PFSK-1 (cell line): ENCODE results near the gene RBKS.

Experiments used
- POLR2AphosphoS5 ChIP-seq: IDR thresholded peaks from 2 replicates; pipeline ENCODE4 v1.6.1; 2012; ENCODE audit warnings: low read depth, mild to moderate bottlenecking, control low read depth, low read length, moderate library complexity
- TF ChIP-seq, protein P1 (sequence below), 2 experiments: IDR thresholded peaks; 2 replicates each; pipeline versions ENCODE4 v1.6.1 to v1.8.0; 2011 to 2012; ENCODE audit warnings: low read depth in 2 of 2, low read length in 2 of 2, control low read depth in 1 of 2, inconsistent platforms in 1 of 2, mild to moderate bottlenecking in 1 of 2, moderate library complexity in 1 of 2; ENCODE audit not compliant: insufficient read depth in 1 of 2

DNA sequence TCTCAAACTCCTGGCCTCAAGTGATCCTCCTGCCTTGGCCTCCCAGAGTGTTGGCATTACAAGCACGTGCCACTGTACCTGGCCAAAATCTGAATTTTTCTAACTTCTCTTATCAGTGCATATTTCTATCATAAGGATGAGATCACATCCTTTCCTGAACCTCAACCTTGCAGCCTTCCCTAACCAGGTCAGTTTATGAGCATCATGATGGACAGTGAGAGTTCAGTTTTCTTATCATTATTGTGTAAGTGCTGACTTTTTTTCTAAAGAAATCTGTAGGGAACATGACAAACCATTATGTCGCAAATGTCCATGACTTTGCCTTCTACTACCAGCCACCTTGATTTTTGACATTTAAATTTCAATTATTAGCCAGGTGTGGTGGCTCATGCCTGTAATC, 87.1 kb downstream of the RBKS start:
- no peak for TF ChIP-seq POLR2AphosphoS5
- TF ChIP-seq, protein P1, sequence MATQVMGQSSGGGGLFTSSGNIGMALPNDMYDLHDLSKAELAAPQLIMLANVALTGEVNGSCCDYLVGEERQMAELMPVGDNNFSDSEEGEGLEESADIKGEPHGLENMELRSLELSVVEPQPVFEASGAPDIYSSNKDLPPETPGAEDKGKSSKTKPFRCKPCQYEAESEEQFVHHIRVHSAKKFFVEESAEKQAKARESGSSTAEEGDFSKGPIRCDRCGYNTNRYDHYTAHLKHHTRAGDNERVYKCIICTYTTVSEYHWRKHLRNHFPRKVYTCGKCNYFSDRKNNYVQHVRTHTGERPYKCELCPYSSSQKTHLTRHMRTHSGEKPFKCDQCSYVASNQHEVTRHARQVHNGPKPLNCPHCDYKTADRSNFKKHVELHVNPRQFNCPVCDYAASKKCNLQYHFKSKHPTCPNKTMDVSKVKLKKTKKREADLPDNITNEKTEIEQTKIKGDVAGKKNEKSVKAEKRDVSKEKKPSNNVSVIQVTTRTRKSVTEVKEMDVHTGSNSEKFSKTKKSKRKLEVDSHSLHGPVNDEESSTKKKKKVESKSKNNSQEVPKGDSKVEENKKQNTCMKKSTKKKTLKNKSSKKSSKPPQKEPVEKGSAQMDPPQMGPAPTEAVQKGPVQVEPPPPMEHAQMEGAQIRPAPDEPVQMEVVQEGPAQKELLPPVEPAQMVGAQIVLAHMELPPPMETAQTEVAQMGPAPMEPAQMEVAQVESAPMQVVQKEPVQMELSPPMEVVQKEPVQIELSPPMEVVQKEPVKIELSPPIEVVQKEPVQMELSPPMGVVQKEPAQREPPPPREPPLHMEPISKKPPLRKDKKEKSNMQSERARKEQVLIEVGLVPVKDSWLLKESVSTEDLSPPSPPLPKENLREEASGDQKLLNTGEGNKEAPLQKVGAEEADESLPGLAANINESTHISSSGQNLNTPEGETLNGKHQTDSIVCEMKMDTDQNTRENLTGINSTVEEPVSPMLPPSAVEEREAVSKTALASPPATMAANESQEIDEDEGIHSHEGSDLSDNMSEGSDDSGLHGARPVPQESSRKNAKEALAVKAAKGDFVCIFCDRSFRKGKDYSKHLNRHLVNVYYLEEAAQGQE (IDR thresholded peaks at IDR 0.05; ENCODE audit: insufficient read depth in 1 of 2, low read depth in 2 of 2, low read length in 2 of 2), result no peak
